Subcutaneous adipose tissue (tissue), 4 donors: Measurements from ENCODE around the gene TCP11. TPM values are rescaled to one million over a fixed set of nuclear protein-coding genes. Genes with fewer than 3 reads are reported as not detected.

Source experiments
- CTCF ChIP-seq: fragments of 450-650 bp; IDR thresholded peaks from one replicate; pipeline ENCODE4 v1.5.1; 2016; ENCODE audit warnings: low read depth, mild to moderate bottlenecking, control low read depth, antibody characterized with exemption, moderate library complexity
- total RNA-seq, 4 donors: library from RNA; depleted of rRNA; stranded (reverse); fragments of >200 nt; gene quantifications; one replicate each; pipeline ENCODE4 v1.1.0, GENCODE V29; 2016

Gene TCP11
- total RNA-seq, 4 donors from 2014 or later = not detected

DNA sequence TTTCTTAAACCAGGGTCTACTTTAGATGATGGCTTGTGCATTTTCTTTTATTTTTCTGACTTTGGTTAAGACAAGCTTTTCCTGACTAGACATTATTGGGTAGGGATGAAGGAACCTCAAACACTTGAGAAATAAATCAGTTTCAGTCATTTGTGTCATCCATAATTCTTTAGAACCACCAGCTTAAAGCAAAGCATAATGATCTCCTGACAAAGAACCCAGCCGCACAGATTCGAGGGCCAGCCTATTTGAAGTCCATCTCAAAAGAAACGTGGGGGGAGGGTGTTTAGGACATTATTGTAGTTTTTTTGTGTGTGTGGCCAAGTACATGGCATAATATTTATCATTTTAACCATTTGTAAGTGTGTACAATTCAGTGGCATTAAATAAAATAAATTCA is 6.3 kb upstream of the TCP11 start:
- no peak for TF ChIP-seq CTCF

DNA sequence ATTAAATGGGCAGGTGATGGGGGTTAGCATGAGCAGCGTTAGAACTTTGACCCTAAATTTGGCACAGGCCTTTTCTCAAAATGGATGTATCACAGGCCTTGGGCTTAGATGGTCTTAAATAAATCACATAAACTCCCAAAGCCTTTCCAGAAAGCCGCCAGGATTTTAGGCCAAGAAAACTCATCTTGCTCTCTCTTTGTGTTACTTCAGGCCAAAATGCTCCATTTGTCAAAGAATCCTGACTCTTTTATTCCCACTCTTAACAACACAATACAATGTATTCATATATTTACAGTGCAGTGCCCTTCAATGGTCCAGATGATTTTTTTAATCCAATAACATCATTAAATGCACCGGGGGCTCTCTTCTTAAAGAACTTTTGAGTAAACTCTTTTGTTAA is 5.9 kb upstream of the TCP11 start:
- no peak for TF ChIP-seq CTCF

- TF ChIP-seq CTCF = no peak
Observed at GRCh38 chr6:35146453-35146852, 5.3 kb upstream of the TCP11 start.

- TF ChIP-seq CTCF = no peak
Observed at GRCh38 chr6:35145757-35146156, 4.6 kb upstream of the TCP11 start.

DNA sequence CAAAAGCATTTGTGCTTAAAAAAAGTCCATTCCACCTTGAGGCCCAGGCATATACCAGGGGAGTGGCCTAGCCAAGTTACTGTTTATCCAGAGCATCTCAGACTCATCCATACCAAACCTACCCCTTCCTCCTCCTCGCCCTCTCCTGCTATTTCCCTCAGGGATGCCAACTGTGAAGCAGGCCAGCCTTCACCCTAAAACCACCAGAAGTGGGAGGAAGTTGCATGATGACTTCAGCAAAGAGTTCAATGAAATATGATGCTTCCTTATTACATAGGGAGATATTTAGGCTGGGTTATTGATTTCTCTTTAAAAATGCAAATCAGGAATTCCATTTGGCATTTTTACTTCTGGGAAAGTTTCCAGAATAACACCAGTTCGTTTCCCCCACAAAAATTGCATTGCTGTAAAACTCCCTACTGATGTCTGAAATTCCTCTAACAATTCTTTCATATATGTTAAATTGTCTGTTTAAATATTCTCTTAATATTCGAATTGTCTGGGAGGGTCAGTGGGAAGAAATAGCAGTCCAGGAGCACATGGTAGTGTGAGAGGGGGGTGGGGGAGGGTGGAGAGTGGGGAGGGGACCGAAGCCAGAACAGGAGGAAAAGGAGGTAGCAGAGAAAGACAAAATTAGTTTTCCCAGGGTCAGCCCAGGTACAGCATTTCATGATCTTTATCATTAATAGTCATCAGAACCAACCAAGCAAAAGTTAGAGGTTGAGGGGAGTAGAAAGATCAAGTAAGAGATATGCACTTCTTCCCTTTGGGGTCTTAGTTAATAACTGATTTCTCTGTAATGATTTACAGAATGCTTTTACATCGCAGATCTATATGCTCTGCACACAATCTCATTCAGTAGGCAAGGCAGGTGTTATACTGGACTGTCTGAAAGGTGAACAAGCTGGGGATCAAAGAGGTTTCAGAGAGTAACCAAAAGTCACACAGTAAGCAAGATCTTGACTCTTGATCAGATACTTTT is 1.7 kb upstream of the TCP11 start:
- no peak for TF ChIP-seq CTCF

- TF ChIP-seq CTCF = no peak
Observed at GRCh38 chr6:35140639-35141006, 516 bp downstream of the TCP11 start.

DNA sequence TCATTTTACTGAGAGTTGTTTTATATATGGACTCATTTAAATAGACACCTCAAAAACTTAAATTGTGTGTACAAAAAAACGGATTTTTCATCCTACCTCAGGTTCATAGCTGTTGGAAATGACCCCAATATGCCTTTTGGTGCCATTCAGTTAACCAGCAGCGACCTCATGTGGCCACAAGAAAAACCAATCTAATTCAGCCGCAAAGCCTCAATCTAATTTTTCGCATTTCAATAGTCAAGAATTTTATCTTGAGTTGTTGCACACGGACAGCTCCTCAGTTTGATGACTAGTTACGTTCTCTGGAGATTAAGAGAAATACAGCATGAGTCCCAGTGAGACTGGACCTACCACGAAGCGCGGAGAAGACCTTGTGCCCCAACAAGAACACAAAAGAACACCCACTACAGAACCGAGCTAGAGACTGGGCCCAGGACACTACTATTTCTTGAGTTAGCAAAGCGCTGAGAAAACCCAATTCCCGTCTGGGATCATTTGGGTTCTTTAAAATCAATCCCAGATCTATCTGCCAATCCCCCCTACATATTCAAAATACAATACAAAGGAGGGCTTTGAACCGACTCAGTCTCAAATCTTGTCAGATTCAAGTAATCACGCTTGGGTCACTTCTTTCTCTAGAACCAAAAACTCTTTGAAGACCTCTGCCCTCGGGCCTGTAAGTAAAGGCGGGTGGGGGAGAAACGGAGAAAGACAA is 1.1 kb downstream of the TCP11 start:
- TF ChIP-seq CTCF = no peak
